CD4-positive, alpha-beta T cell treated with Interleukin-10 for 1 hour (primary cell): Measurements from ENCODE around the gene NDUFA13.

Experiments used
- DNase-seq: peaks from one replicate; pipeline ENCODE4 v3.0.0-alpha.2; 2020

Gene NDUFA13

GRCh38 chr19:19549804-19550464, 33.9 kb downstream of the NDUFA13 start:
- DNase-seq: no peak

DNA sequence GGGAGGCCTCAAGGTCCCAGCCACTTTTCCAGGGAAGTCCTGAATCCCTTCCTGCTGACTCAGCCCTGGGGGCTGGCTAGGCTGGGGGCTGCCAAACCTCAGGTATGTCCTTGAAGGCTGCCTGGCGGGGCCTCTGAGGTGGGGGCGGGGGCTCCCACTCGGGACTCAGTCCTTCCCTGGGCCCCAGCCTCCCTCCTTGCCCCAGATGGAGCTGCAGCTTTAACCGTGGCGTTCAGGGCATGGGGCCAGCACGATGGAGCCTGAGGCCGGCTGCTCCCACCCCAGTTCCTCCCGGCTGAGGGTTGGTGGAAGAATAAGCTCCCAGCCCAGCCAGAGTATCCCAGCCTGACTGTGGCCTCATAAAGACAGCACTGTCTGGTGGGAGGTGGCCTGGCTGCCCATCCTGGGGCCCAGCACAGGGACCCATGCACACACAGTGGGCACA, 34.5 kb downstream of the NDUFA13 start:
- no peak for DNase-seq

DNA sequence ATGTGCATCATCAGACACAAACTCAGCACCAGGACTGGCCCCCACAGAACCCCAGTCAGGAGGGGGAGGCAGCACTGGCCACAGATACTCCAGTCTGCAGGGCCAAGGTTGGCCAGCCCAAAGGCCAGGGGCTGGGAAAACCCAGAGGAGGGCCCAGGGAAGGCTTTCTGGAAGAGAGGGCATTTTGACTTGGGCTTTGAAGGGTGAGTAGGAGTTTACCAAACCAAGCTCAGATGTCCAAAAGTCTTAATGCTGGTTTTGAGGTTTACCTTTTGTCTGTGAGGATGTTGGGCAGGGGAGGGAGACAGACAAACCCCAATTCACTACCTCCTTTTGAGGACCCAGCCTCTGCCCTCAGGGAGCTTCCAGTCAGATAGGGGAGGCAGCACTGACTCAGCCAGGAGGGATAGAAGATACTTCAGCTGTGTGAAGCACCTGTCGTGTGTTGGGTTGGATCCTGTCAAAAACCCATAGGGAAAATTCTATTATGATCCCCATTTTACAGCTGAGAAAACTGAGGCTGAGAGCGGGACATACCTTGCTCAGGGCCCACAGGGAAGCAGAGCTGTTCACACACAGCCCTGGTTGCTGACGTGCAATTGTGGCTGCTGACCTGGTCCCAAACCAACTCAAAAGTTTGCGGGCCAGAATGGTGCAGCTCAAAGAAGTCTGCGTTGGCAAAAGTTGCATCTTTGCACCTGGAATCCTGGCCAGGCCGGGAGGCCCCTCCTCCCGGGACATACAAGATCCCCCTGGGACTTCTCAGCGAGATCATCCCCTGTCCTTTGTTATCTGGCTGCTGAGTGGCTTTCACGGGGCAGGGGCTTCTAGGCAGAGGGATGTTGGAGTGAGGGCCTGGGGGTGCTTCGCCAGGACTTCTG, 35.2 kb downstream of the NDUFA13 start:
- DNase-seq: no peak

- no peak for DNase-seq
These were observed 35.8 kb downstream of the NDUFA13 start for GRCh38 chr19:19551853-19552192.

- DNase-seq: peak; percentile 29
These were observed 36.8 kb downstream of the NDUFA13 start for GRCh38 chr19:19552798-19553197.

- no peak for DNase-seq
These were observed 37.6 kb downstream of the NDUFA13 start for GRCh38 chr19:19553670-19554069.

DNA sequence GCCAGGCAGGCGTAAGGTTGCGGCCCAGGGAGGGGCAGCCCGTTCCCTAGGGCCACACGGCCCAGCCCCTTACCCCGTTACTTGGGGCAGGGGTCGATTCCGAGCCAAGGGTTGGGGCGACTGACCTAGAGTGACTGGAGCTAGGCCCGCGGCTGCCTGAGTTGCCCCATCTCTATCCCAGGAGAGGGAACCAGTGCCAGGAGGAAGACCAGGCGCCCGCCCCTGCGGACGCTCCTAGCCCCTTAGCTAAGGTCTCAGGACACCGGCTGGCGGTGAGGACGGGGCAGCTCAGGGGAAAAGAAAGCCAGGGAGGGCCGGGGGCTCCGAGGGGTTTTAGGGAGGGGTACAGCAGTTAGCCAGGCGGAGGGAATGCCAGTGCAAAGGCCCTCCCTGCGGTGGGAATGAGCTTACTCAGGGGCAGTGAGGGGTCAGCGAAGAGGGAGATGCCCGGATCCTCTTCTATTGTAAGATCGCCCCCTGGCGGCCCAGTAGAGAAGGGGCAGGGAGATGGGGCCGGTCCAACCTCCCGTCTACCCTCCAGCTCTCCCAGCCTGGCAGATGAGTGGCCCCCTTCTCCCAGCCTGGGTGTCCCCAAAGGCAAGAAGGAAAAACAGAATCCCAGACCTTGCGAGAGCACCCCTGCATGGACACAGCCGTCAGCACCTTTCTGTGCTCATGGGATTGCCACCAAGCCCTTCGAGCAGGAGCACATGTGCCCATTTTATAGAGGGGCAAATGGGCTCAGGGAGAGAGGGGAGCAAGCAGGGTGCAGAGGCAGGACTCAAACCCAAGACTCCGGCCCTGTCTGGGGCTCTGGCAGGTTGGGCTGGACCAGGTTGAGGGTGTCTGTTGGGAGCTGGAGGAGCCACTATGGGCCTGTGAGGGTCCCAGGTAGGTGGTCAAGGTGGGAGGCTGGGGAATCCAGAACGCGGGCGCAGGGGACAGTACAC, 38.3 kb downstream of the NDUFA13 start:
- peak; percentile 57 for DNase-seq

DNA sequence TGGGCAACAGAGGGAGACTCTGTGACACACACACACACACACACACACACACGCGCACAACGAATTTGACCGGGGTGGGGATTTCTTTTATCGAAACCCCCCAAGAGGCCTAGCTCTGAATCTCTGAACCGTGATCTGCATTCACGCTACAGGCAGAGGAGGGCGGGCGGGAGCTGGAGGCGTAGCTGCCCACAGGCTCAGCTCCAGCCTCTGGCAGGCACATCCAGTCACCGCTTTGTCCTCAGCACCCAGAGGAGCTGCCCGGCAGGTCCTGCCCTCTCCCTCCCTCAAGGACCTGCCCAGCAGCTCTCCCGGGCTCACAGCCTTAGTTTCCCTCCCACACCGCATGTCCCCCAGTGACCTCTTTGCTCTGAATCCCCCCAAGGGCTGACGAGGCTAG, 42.0 kb downstream of the NDUFA13 start:
- no peak for DNase-seq

- DNase-seq: no peak
These were observed 42.6 kb downstream of the NDUFA13 start for GRCh38 chr19:19558636-19559035.

DNA sequence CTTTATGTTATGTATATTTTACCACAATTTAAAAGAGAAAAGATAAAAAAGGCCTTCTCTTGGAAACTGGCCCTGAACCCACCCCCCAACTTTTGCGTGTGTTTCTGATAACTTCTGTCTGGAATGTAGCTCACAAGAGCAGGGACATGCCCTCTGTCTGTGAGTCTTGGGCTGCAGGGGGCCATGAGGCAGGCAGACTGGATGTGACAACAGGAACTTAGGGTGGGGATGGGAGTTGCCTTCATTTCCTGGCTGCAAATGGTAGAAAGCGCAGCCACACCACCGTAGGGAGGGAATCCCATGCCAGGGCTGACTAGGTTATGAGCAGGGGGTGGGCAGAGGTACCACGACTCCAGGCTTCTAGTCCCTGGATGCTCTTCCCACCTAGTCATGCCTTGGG, 43.9 kb downstream of the NDUFA13 start:
- DNase-seq: peak; percentile 25

DNA sequence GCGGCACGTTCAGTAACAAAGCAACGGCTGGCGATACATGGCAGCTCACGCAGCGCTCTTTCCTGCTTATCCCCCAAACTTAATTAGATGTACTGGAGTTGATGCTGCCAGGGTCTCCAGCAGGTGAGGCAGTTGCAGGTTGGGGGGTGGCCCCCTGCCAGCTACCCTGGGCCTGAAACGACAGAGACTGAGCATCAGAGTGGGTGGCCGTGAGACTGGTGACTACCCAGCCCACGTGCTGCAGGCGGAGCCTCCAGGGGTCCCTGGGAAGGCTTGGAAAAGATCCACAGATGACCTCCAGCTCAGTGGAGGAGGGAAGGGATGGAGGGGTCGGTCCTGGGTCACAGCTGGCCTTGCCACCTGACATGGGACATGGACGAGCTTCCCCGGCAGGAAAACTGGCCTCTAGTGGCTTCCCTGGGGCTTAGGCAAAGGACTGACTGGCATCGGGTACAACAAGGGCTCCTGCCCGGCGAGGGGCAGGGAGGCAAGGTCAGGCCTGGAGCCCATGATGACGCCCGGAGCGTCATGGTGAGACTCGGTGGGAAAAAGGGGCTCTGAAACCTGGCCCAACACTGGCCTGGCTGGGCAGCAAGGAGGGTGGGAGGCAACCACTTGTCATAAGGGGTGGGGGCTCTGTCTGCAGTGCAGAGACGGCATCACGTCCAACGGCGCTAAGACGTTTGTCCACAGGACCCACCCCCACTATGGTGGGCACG, 46.1 kb downstream of the NDUFA13 start:
- DNase-seq: no peak

GRCh38 chr19:19562665-19563347, 46.8 kb downstream of the NDUFA13 start:
- peak; percentile 61 for DNase-seq

- DNase-seq: no peak
These were observed 47.4 kb downstream of the NDUFA13 start for GRCh38 chr19:19563348-19563848.

DNA sequence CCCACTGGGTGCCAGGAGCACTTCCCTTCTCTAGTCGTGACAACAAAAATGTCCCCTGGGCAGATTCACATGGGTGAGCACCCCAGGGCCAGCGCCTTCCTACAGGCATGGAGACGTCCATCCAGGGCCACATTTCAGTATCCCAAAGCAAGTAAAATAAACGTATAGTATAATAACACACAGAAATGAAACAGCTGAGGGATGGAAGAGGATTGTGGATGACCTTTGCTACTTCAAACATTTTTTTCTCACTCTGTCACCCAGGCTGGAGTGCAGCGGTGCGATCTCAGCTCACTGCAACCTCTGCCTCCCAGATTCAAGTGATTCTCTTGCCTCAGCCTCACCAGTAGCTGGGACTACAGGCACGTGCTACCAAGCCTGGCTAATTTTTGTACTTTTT, 50.3 kb downstream of the NDUFA13 start:
- no peak for DNase-seq

DNA sequence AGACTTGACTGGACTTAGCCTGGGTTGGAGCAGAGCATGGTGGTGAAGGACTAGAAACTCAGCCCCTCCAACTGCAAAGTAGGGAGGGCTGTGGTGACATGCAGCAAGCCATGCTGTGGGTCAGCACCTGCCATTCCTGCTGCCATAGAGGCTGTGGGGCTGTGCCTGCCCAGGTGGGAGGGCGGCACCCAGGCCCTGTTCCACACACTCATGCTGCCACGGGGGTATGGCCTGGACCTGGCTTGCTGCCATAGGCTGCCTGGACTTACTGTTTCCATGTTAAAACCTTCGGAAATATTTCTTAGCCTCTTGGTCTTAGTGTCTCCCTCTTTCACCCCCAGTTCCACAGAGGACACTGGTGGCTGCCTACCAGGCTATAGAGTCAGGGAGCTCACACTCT, 51.4 kb downstream of the NDUFA13 start:
- DNase-seq: no peak

DNA sequence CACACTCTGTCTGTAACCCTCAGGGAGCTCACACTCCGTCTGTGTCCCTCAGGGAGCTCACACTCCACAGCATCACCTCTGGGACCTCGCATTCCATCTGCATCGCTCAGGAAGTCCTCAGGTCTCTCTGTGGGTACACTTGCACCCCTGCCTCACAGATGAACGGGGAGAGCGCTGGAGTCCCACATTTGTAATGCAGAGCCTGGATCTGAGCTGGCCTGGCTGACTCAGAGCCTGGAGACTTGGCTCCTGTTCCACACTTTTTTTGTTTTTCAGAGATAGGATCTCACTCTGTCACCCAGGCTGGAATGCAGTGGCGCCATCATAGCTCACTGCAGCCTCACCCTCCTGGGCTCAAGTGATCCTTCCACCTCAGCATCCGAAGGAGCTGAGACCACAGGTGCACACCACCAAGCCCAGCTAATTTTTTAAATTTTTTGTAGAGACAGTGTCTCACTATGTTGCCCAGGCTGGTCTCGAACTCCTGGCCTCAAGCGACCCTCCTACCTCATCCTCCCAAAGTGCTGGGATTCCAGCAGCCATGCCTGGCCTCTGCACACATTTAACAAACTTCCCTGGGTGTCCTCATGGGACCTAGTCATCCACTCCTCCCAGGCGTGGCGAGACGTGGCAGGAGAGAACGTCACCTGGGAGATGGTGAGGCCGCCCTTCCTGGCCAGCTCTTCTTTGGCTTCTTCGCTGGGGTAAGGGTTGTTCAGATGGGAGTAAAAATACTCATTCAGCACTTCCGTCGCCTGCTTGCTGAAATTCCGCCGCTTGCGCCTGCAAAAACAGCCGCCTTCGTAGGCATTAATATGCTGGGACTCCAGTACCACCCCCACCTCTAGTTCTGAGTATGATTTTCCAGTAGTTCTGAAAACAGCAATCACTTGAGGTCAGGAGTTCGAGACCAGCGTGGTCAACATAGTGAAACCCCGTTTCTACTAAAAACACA, 53.1 kb downstream of the NDUFA13 start:
- no peak for DNase-seq

DNA sequence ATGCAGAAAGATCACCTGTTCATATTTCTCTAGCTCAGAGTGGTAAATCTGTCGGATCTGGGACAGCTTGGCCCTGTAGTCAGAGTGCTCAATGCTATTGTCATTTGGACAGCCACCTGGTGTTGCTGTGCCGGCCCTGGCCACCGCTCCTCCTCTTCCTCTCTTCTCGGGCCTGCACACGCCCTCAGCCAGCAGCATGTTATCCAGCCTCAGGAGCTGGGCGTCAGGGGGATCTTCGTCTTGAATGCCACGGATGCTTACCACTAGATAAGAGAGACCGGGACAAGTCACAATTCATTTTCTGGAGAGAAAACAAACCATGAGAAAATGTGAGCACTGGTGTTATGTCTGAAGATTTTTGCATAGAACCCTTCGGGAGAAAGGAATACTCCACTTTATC, 54.5 kb downstream of the NDUFA13 start:
- DNase-seq: no peak

- no peak for DNase-seq
These were observed 55.2 kb downstream of the NDUFA13 start for GRCh38 chr19:19571071-19571786.

DNA sequence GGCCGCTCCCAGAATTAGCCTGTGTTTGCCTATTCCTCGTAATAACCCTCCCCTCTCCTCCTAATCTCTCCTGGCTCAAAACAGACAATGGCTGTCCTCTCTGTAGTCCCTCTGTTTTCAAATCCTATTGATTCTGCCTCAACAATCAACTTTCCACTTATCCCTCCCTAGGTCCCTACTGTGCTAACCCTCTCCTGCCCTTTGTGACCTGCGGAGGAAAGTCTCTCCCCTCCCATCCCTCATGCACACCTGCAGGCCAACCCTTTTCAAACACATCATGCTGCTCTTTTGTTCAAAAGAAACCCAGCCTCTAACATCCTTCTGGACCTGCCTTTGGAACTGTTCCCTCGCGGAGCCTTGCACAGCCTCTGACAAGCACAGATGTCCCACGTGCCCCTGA, 59.4 kb downstream of the NDUFA13 start:
- DNase-seq: no peak
